ENCODE results near the gene DACT2. TPM values are rescaled to one million over a fixed set of nuclear protein-coding genes. Genes with fewer than 3 reads are reported as not detected.

Gene DACT2
- total RNA-seq, 3 donors from 2014 or later = 1.2 to 3.4 (median 1.5) TPM

GRCh38 chr6:168258795-168259194 is 60.8 kb downstream of the DACT2 start:
- DNase-seq (no peak), ATAC-seq (no peak)
- no peak for TF ChIP-seq CTCF (IDR thresholded peaks at IDR 0.05)
- Histone ChIP-seq H3K4me3 (no peak overlapping the region), H3K4me1 (ENCODE audit: low read depth) (peaks cover 26% of the 10 kb centered on the region), H3K36me3 (ENCODE audit: low read depth) (no peaks in the 10 kb centered on the region), H3K9me3 (peaks cover 8% of the 10 kb centered on the region)
- intact Hi-C loops (cut with DNase I, micrococcal nuclease) = no loop called here

DNA sequence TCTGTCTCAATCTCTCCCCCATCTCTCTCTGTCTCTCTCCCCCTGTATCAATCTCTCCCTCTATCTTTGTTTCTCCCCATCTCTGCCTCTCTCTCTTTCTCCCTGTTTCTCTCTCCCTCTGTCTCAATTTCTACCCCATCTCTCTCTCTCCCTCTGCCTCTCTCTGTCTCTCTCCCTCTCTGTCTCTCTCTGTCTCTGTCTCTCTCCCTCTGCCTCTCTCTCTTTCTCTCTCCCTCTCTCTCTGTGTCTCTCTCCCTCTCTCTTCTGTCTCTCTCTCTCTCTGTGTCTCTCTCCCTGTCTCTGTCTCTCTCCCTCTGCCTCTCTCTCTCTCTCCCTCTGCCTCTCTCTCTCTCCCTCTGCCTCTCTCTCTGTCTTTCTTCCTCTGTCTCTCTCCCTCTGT is 62.6 kb downstream of the DACT2 start:
- no peak for ATAC-seq
- no peak for DNase-seq
- intact Hi-C loops (cut with DNase I, micrococcal nuclease) = no loop called here
- Histone ChIP-seq H3K9me3 (peaks cover 8% of the 10 kb centered on the region), H3K4me1 (ENCODE audit: low read depth) (peaks cover 14% of the 10 kb centered on the region), H3K4me3 (no peak overlapping the region), H3K36me3 (ENCODE audit: low read depth) (no peaks in the 10 kb centered on the region)
- TF ChIP-seq CTCF (IDR thresholded peaks at IDR 0.05) = no peak

Other genes with a start within 250 kb of the DACT2 start
- gene FRMD1, start 240.6 kb downstream of the DACT2 start, total RNA-seq = 10 to 100 TPM; 14.3 to 57.5 (median 17.1) TPM
- gene SMOC2, start 121.4 kb upstream of the DACT2 start, total RNA-seq = 10 to 100 TPM; 11.4 to 40.4 (median 18.8) TPM

Data from mucosa of descending colon (tissue), 3 donors.